HepG2 (cell line): Measurements from ENCODE around the gene CCDC150. TPM values are rescaled to one million over a fixed set of nuclear protein-coding genes. Genes with fewer than 3 reads are reported as not detected.
A peak's percentile ranks its signal among the peaks of the same experiment; 100 is the strongest.

ENCODE experiments used
- ATAC-seq: fragments of 200-7000 bp; cut with Tn5 transposase; 3 replicates; pipeline ENCODE4 v1.9.1; 2020; ENCODE audit warnings: mild to moderate bottlenecking, moderate library complexity
- BruUV-seq: library from RNA; stranded (reverse); fragments of 400-500 nt; replicated peaks from 2 replicates; lab custom pipeline; 2021; lab: Mats Ljungman, UMichigan
- CTCF ChIA-PET: fragments of 300-600 bp; formaldehyde crosslinking; extraction: SDS; loops from one replicate; lab custom pipeline; 2021; ENCODE audit warnings: low total read pairs, inconsistent platforms, low intra/inter-chr PET ratio; lab: Yijun Ruan, JAX
- POLR2A ChIA-PET: fragments of 350-600 bp; sonication (Branson Sonifier 250); formaldehyde crosslinking; loops from one replicate; lab custom pipeline; 2020; ENCODE audit warnings: antibody characterized with exemption, inconsistent platforms; lab: Yijun Ruan, JAX
- DNase-seq: peaks from one replicate; pipeline ENCODE4 v3.0.0-alpha.2; 2015; ENCODE audit warnings: low spot score
- FAIRE-seq: peaks from 3 replicates; lab custom pipeline; 2011; peaks lifted over from hg19 to GRCh38; lab: Jason Lieb, UNC
- H2AFZ ChIP-seq: one replicate; pipeline ENCODE4 v1.6.1; 2011; ENCODE audit warnings: low read length, inconsistent platforms
- H3K27ac ChIP-seq: fragments of 300-600 bp; 3 replicates; pipeline ENCODE4 v1.8.0; 2011; ENCODE audit warnings: mixed run types, mild to moderate bottlenecking, mixed read lengths, low read length, inconsistent platforms; ENCODE audit not compliant: insufficient read depth; ENCODE audit errors: extremely low read length
- H3K27me3 ChIP-seq, 2 experiments: fragments of 200-600 bp in 1 of 2; 2 replicates in 1 of 2; 3 replicates in 1 of 2; pipeline versions ENCODE4 v1.6.0 to v1.8.0; 2011; ENCODE audit warnings: low read length in 2 of 2, mild to moderate bottlenecking in 2 of 2, moderate library complexity in 2 of 2, inconsistent platforms in 1 of 2; ENCODE audit not compliant: insufficient read depth in 2 of 2, control insufficient read depth in 1 of 2
- H3K36me3 ChIP-seq, 2 experiments: fragments of 200-600 bp in 1 of 2; replicated peaks in 1 of 2; 2 replicates in 1 of 2; 3 replicates in 1 of 2; pipeline versions ENCODE4 v1.5.1 to v1.8.0; 2011; ENCODE audit warnings: low read length in 2 of 2, inconsistent platforms in 1 of 2; ENCODE audit not compliant: insufficient read depth in 2 of 2, control insufficient read depth in 1 of 2
- H3K4me1 ChIP-seq: 2 replicates; pipeline ENCODE4 v1.5.1; 2012; ENCODE audit warnings: low read length, inconsistent platforms; ENCODE audit not compliant: insufficient read depth
- H3K4me2 ChIP-seq: 2 replicates; pipeline ENCODE4 v1.6.0; 2011; ENCODE audit warnings: low read depth, low read length, inconsistent platforms
- H3K4me3 ChIP-seq, 3 experiments: fragments of 200-600 bp in 1 of 3; sonication (generic), shearing (Covaris generic) in 1 of 3; replicated peaks in 1 of 3; 2 replicates each; pipeline ENCODE4 v1.5.1; 2011 to 2016; ENCODE audit warnings: low read length in 3 of 3, inconsistent platforms in 2 of 3, low read depth in 2 of 3, mild to moderate bottlenecking in 2 of 3, control low read depth in 1 of 3, mixed read lengths in 1 of 3; ENCODE audit not compliant: insufficient read depth in 1 of 3
- H3K79me2 ChIP-seq: one replicate; pipeline ENCODE4 v1.6.1; 2011; ENCODE audit warnings: low read length, inconsistent platforms; ENCODE audit not compliant: insufficient read depth
- H3K9ac ChIP-seq: 2 replicates; pipeline ENCODE4 v1.6.0; 2011; ENCODE audit warnings: mild to moderate bottlenecking, low read depth, low read length, inconsistent platforms; ENCODE audit not compliant: insufficient read depth
- H3K9me3 ChIP-seq: 2 replicates; pipeline ENCODE4 v1.5.1; 2012; ENCODE audit warnings: mild to moderate bottlenecking, low read length
- H4K20me1 ChIP-seq: 2 replicates; pipeline ENCODE4 v1.6.0; 2011; ENCODE audit warnings: inconsistent platforms, mild to moderate bottlenecking, low read length, moderate library complexity; ENCODE audit not compliant: insufficient read depth
- IRF2 ChIP-seq: IDR thresholded peaks from 2 replicates; pipeline ENCODE4 v1.6.1; 2018; ENCODE audit warnings: missing genetic modification reagents, missing compliant biosample characterization
- REL ChIP-seq: sonication (generic); formaldehyde crosslinking; conservative IDR thresholded peaks from 2 replicates; pipeline ENCODE4 v1.8.0; 2022; ENCODE audit warnings: mild to moderate bottlenecking, missing genetic modification reagents, moderate library complexity
- SMC3 ChIP-seq: IDR thresholded peaks from 2 replicates; pipeline ENCODE4 v1.6.1; 2011; ENCODE audit warnings: low read length, improper control_type of control experiment
- STAG1 ChIP-seq: sonication (generic); formaldehyde crosslinking; IDR thresholded peaks from 2 replicates; pipeline ENCODE4 v1.4.0; 2020; ENCODE audit warnings: missing genetic modification reagents
- ZNF317 ChIP-seq: sonication (generic); formaldehyde crosslinking; IDR thresholded peaks from 2 replicates; pipeline ENCODE4 v1.5.0; 2020; ENCODE audit warnings: mild to moderate bottlenecking, missing genetic modification reagents
- ZNF362 ChIP-seq: sonication (generic); formaldehyde crosslinking; IDR thresholded peaks from 2 replicates; pipeline ENCODE4 v1.4.0; 2020; ENCODE audit warnings: missing genetic modification reagents, mild to moderate bottlenecking, borderline replicate concordance
- ZNF746 ChIP-seq: sonication (generic); formaldehyde crosslinking; IDR thresholded peaks from 2 replicates; pipeline ENCODE4 v1.8.0; 2022; ENCODE audit warnings: mild to moderate bottlenecking, missing genetic modification reagents
- WGBS: methylation state at CpG from one replicate; pipeline ENCODE4 v1.1.6; 2017; ENCODE audit warnings: low lambda C conversion rate; 5-methylcytosine and 5-hydroxymethylcytosine counted together
- in situ Hi-C: cut with HindIII; loops from 2 replicates; pipeline ENCODE4 v1.10.0; 2017; ENCODE audit warnings: low pct_unique_long_range_greater_than_20kb; ENCODE audit not compliant: extremely low pct_ligation_motif_present
- intact Hi-C: fragments of 100-400 bp; cut with micrococcal nuclease; formaldehyde crosslinking; loops from one replicate; pipeline ENCODE4 v1.10.0; 2022; ENCODE audit not compliant: unreplicated experiment
- polyA plus RNA-seq, 8 experiments: library from polyadenylated mRNA; depleted of rRNA in 3 of 8; stranded (reverse) in 7 of 8; unstranded in 1 of 8; fragments of >200 nt; fragmentation: Illumina TruSeq in 4 of 8; extraction: Trizol in 4 of 8; gene quantifications; 2 replicates each; pipeline versions ENCODE4 v1.2.1 to v1.2.3, GENCODE V29; 2011 to 2016; ENCODE audit warnings: low read depth in 4 of 8, missing spikeins in 1 of 8, mixed read lengths in 1 of 8; ENCODE audit not compliant: insufficient read depth in 1 of 8
- total RNA-seq, 5 experiments: library from RNA; depleted of rRNA; stranded (reverse); fragments of >200 nt; fragmentation: Illumina TruSeq; extraction: Trizol; gene quantifications; 2 replicates each; pipeline ENCODE4 v1.2.3, GENCODE V29; 2016; ENCODE audit warnings: low read depth in 1 of 5
- TF ChIP-seq, protein P1 (sequence below): sonication (generic); formaldehyde crosslinking; IDR thresholded peaks from 2 replicates; pipeline ENCODE4 v1.5.0; 2020; ENCODE audit warnings: mild to moderate bottlenecking, missing genetic modification reagents, moderate library complexity
- TF ChIP-seq, protein P2 (sequence below): IDR thresholded peaks from 2 replicates; pipeline ENCODE4 v1.6.1; 2012; ENCODE audit warnings: low read depth, low read length, improper control_type of control experiment

CCDC150 gene
- total and polyA plus RNA-seq, 2 of the 13 experiments (the other 11 are each of a cell fraction or from before 2014, with no cell fraction given): 14.9 to 32.6 TPM

- TF ChIP-seq REL (CRISPR knock-in tag) (no peak), IRF2 (CRISPR knock-in tag) (peak; percentile 48; the same call in 1 of the 2 replicates), SMC3 (peak; percentile 76), ZNF317 (CRISPR knock-in tag) (peak; percentile 61; the same call in 1 of the 2 replicates)
Observed at GRCh38 chr2:196750977-196751631, 111.6 kb downstream of the CCDC150 start (continued).

GRCh38 chr2:196758474-196759377, 119.2 kb downstream of the CCDC150 start:
- FAIRE-seq (no peak), DNase-seq (no peak), ATAC-seq (peak; percentile 49)
- POLR2A ChIA-PET: no interaction called here
- BruUV-seq: no TSS peak
- Histone ChIP-seq H3K27me3 (no peaks in the 10 kb centered on the region), H3K9ac (no peak overlapping the region), H4K20me1 (no peaks in the 10 kb centered on the region), H2AFZ (no peak overlapping the region), H3K4me2 (no peak overlapping the region), H3K36me3 (peaks cover 0 to 2% of the 10 kb centered on the region in 2 experiments; a peak in 1 of 5 replicates), H3K79me2 (no peaks in the 10 kb centered on the region), H3K9me3 (no peaks in the 10 kb centered on the region), H3K4me1 (no peaks in the 10 kb centered on the region), H3K4me3 (no peak overlapping the region), H3K27ac (no peak overlapping the region)
- in situ Hi-C loops (loop anchor here (25.0 kb wide), 1 partner anchor 629 kb away; no protein-coding TSS in a partner anchor), intact Hi-C loops (loop anchor here (5.0 kb wide), 1 partner anchor 326 kb away; no protein-coding TSS in a partner anchor)
- CTCF ChIA-PET: interaction anchor here (0.9 kb wide), 1 partner anchor 627 kb away, joined by 4 read pairs; no protein-coding TSS in a partner anchor
- TF ChIP-seq, protein P1, sequence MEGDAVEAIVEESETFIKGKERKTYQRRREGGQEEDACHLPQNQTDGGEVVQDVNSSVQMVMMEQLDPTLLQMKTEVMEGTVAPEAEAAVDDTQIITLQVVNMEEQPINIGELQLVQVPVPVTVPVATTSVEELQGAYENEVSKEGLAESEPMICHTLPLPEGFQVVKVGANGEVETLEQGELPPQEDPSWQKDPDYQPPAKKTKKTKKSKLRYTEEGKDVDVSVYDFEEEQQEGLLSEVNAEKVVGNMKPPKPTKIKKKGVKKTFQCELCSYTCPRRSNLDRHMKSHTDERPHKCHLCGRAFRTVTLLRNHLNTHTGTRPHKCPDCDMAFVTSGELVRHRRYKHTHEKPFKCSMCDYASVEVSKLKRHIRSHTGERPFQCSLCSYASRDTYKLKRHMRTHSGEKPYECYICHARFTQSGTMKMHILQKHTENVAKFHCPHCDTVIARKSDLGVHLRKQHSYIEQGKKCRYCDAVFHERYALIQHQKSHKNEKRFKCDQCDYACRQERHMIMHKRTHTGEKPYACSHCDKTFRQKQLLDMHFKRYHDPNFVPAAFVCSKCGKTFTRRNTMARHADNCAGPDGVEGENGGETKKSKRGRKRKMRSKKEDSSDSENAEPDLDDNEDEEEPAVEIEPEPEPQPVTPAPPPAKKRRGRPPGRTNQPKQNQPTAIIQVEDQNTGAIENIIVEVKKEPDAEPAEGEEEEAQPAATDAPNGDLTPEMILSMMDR: peak; percentile 22; the same call in 1 of the 2 replicates
- no peak for TF ChIP-seq ZNF362 (CRISPR knock-in tag)
- peak; percentile 44 for TF ChIP-seq STAG1 (CRISPR knock-in tag)
- no peak for TF ChIP-seq ZNF746 (CRISPR knock-in tag)
- 0 out of 2 replicates have a peak, but pooled peaks have one; percentile 28 for TF ChIP-seq SMC3
- TF ChIP-seq, protein P2, sequence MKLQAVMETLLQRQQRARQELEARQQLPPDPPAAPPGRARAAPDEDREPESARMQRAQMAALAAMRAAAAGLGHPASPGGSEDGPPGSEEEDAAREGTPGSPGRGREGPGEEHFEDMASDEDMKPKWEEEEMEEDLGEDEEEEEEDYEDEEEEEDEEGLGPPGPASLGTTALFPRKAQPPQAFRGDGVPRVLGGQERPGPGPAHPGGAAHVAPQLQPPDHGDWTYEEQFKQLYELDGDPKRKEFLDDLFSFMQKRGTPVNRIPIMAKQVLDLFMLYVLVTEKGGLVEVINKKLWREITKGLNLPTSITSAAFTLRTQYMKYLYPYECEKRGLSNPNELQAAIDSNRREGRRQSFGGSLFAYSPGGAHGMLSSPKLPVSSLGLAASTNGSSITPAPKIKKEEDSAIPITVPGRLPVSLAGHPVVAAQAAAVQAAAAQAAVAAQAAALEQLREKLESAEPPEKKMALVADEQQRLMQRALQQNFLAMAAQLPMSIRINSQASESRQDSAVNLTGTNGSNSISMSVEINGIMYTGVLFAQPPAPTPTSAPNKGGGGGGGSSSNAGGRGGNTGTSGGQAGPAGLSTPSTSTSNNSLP: peak; percentile 60; the same call in 1 of the 2 replicates
- 97% methylated on average over 3 of the region's 3 CpGs for WGBS
